Measurements from ENCODE around the gene CT45A8. TPM values are rescaled to one million over a fixed set of nuclear protein-coding genes. Genes with fewer than 3 reads are reported as not detected.

CT45A8 gene
- not detected for total RNA-seq

DNA sequence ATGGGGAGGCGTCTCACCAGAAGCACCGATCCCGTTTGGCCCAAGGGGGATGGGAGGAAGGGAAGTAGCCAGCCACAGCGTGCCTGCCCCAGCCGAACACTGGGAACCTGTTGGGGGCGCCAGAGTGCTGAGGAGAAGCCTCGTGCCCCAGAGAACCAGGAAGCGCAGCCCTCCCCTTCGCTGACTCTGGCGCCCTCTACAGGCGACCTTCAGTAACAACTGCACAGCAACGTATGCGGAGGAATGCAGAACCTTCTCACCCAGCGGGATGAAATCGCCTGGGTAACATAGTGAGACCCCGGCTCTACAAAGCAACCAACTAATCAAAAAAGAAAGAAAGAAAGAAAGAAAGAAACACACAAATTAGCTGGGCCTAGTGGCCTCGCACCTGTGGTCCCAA lies at the start of gene CT45A8:
TSS of gene CT45A8 (minus strand) at position 101 of the 400 bp plus-strand sequence. CDS start 3,755 bp downstream, outside the sequence.

DNA sequence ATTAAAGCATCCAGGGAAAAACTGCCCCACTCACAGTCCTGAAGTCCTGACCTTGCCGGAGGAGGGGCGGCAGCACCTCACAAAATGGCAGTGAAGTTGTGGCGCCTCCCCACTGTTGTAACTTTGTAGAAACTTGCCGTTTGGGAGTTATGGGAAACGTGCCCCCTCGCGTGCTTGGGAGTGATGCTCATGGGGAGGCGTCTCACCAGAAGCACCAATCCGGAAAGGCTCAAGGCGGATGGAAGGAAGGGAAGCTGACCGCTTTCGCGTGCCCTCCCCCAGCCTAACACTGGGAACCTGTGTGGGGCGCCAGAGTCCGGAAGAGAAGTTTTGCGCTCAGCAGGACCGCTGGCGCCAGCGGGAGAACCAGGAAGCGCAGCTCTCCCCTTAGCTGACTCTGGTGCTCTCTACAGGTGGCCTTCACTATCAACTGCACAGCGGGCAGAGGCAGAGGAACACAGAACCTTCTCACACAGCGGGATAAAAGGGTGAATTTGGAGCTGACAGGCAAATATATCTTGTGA lies 39.0 kb upstream of the CT45A8 start, which contains the start of the genes CT45A10 and SAGE1:
TSS of gene CT45A10 (minus strand) at position 151 of the 524 bp plus-strand sequence. CDS start 8,100 bp downstream, outside the sequence.
TSS of gene SAGE1 (plus strand) at position 423 of the 524 bp plus-strand sequence. CDS start 2,527 bp downstream, outside the sequence.

DNA sequence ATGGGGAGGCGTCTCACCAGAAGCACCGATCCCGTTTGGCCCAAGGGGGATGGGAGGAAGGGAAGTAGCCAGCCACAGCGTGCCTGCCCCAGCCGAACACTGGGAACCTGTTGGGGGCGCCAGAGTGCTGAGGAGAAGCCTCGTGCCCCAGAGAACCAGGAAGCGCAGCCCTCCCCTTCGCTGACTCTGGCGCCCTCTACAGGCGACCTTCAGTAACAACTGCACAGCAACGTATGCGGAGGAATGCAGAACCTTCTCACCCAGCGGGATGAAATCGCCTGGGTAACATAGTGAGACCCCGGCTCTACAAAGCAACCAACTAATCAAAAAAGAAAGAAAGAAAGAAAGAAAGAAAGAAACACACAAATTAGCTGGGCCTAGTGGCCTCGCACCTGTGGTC lies 17.4 kb upstream of the CT45A8 start, which contains the start of gene CT45A9:
TSS of gene CT45A9 (minus strand) at position 101 of the 400 bp plus-strand sequence. CDS start 3,751 bp downstream, outside the sequence.

GRCh38 chrX:135837180-135837579 lies 17.2 kb downstream of the CT45A8 start, which contains the start of gene CT45A7:
TSS of gene CT45A7 (minus strand) at chrX:135837280. CDS start at chrX:135833533, 3,747 bp downstream.

GRCh38 chrX:135819912-135820311 lies 34.4 kb downstream of the CT45A8 start, which contains the start of gene CT45A2:
TSS of gene CT45A2 (minus strand) at chrX:135820012. CDS start at chrX:135816265, 3,747 bp downstream.

GRCh38 chrX:135802687-135803086 lies 51.7 kb downstream of the CT45A8 start, which contains the start of gene CT45A6:
TSS of gene CT45A6 (minus strand) at chrX:135802787. CDS start at chrX:135798993, 3,794 bp downstream.

Other genes with a start within 250 kb of the CT45A8 start
- gene CT45A1, start 140.9 kb downstream of the CT45A8 start, total RNA-seq: not detected
- not detected for gene CT45A3, start 86.3 kb downstream of the CT45A8 start, total RNA-seq
- gene CT45A5, start 69.0 kb downstream of the CT45A8 start, total RNA-seq: not detected
- not detected for gene CT45A6, start 51.8 kb downstream of the CT45A8 start, total RNA-seq
- gene CT45A2, start 34.5 kb downstream of the CT45A8 start, total RNA-seq: not detected
- gene CT45A7, start 17.3 kb downstream of the CT45A8 start, total RNA-seq: not detected
- not detected for gene CT45A9, start 17.3 kb upstream of the CT45A8 start, total RNA-seq
- gene CT45A10, start 38.9 kb upstream of the CT45A8 start, total RNA-seq: not detected
- gene SAGE1, start 39.2 kb upstream of the CT45A8 start, total RNA-seq: not detected
- gene MMGT1, start 119.5 kb upstream of the CT45A8 start, total RNA-seq: 10 to 100 TPM; 18.9 to 23.3 TPM
- gene SLC9A6, start 130.9 kb upstream of the CT45A8 start, total RNA-seq: 10 to 100 TPM; 21.0 to 23.6 TPM

Measured in melanocyte of skin (primary cell).